Measurements from ENCODE around the gene TK1. TPM values are rescaled to one million over a fixed set of nuclear protein-coding genes. Genes with fewer than 3 reads are reported as not detected.

The TK1 gene
- total RNA-seq, 2 donors from 2014 or later = 0.66 to 4.9 TPM

DNA sequence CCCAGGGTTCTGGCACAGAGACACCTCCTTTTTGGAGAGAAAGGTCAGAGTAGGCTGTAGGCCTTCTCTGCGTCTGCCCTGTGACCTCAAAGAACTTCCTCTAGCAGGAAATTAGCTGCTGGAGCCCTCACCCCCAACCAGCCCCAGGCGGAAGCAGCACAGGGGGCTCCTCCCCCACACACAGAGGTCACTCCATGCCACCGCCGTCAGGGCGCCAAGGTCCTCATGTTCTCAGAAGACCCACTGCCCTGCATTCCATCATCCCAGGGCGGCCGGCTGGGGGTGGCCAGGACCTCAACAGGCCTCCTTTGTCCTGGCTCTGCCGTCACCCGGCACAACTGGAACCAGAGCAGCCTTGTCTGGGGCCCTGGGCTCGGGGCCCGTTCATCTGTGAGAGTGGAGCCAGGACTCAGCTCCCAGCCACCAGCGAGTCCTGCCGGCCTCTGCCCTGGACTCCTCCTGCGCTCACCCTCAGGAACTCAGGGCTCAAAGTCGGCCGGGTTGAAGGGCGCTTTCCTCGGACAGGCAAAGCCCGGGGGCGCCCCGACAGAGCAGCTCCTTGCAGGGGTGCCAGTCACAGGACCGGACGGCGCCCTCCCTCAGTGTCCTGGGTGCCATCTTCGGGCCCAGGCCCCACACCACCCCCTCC lies 59.5 kb downstream of the TK1 start:
- H3K4me1 ChIP-seq = peaks cover 44% of the 10 kb centered on the region
- ATAC-seq = peak; percentile 57
- H3K4me3 ChIP-seq = peak overlapping the region; percentile 35 to 62
- 18 to 67% methylated on average over 1 to 24 of the region's 25 CpGs for WGBS, 2 donors
- H3K36me3 ChIP-seq (replicated peaks in 1 of 2; ENCODE audit: insufficient read depth in 1 of 2, low read depth in 2 of 2) = peaks cover 0 to 4% of the 10 kb centered on the region in 2 donors
- no peaks in the 10 kb centered on the region for H3K9me3 ChIP-seq
- TF ChIP-seq, protein P1, sequence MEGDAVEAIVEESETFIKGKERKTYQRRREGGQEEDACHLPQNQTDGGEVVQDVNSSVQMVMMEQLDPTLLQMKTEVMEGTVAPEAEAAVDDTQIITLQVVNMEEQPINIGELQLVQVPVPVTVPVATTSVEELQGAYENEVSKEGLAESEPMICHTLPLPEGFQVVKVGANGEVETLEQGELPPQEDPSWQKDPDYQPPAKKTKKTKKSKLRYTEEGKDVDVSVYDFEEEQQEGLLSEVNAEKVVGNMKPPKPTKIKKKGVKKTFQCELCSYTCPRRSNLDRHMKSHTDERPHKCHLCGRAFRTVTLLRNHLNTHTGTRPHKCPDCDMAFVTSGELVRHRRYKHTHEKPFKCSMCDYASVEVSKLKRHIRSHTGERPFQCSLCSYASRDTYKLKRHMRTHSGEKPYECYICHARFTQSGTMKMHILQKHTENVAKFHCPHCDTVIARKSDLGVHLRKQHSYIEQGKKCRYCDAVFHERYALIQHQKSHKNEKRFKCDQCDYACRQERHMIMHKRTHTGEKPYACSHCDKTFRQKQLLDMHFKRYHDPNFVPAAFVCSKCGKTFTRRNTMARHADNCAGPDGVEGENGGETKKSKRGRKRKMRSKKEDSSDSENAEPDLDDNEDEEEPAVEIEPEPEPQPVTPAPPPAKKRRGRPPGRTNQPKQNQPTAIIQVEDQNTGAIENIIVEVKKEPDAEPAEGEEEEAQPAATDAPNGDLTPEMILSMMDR (IDR thresholded peaks at IDR 0.05) = no peak
- peak; percentile 34 to 85 (median 77) for TF ChIP-seq POLR2A (IDR thresholded peaks at IDR 0.05)
- peak; percentile 64 to 82 (median 72) for DNase-seq
- intact Hi-C loops (cut with DNase I) = no loop called here
- H3K27me3 ChIP-seq = no peaks in the 10 kb centered on the region
- H3K27ac ChIP-seq = peak overlapping the region; percentile 69 to 91 (median 83)

- ATAC-seq = no peak
- 62 to 72% methylated on average over 3 to 6 of the region's 6 CpGs for WGBS, 2 donors
- TF ChIP-seq, protein P1 (IDR thresholded peaks at IDR 0.05) = no peak
- no peak for TF ChIP-seq POLR2A (IDR thresholded peaks at IDR 0.05)
- Histone ChIP-seq H3K27me3 (no peaks in the 10 kb centered on the region), H3K4me1 (peaks cover 41% of the 10 kb centered on the region), H3K27ac (peak overlapping the region; percentile 69 to 91 (median 83)), H3K9me3 (no peaks in the 10 kb centered on the region), H3K36me3 (replicated peaks in 1 of 2; ENCODE audit: insufficient read depth in 1 of 2, low read depth in 2 of 2) (peaks cover 0 to 5% of the 10 kb centered on the region in 2 donors), H3K4me3 (no peak overlapping the region)
- no peak for DNase-seq
- intact Hi-C loops (cut with DNase I) = no loop called here
Measured at GRCh38 chr17:78126895-78127238, 60.0 kb downstream of the TK1 start.

DNA sequence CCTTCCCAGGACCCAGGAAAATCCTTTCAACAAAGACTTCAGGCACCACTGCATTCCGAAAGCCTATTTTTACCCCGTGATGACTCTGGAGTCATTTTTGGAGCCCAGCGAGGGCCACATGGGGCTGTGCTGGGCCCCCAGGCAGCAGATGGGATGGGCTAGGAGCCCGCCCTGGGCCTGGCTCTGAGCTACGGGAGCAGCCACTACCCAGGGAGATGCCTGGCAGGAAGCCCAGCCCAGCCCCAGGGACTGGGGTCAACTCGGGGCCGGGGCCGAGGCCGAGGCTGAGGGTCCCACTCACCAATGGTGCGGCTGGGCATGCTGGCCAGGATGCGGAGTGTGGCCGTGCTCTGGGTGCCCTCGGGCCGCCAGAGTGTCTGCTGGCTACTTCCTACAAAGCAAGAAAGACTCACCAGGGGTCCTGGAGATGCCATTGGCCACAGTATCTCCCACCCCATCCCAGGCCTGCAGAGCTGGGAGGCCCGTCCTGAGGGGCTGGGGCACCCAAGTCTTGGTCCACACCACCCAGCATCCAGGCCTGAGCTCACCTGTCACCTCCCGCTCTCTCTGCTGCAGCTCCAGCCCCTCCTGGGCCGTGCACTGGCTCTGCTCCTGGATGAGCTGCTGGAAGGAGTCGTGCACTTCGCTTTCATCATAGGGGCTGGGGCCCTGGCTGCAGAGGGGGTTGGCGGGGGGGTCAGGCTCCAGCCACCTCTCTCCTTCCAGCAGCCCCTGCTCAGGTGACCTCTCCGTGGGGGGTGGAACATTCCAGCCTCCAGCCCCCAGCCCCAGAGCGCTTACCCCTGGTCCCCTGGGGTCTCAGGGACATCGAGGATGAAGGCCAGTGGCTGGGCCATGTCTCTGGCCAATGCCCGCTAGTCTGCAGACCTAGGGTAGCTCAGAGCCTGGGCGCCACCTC lies 60.6 kb downstream of the TK1 start:
- Histone ChIP-seq H3K36me3 (replicated peaks in 1 of 2; ENCODE audit: insufficient read depth in 1 of 2, low read depth in 2 of 2) (peaks cover 0 to 5% of the 10 kb centered on the region in 2 donors), H3K27me3 (no peaks in the 10 kb centered on the region), H3K9me3 (no peaks in the 10 kb centered on the region), H3K4me1 (peaks cover 35% of the 10 kb centered on the region), H3K27ac (peak overlapping the region; percentile 69 to 91 (median 83)), H3K4me3 (no peak overlapping the region)
- TF ChIP-seq, protein P1 (IDR thresholded peaks at IDR 0.05) = no peak
- TF ChIP-seq POLR2A (IDR thresholded peaks at IDR 0.05) = no peak
- DNase-seq (peak in 1 of 4 donors; percentile 16), ATAC-seq (no peak)
- intact Hi-C loops (cut with DNase I) = no loop called here
- 69 to 70% methylated on average over 5 to 23 of the region's 25 CpGs for WGBS, 2 donors

DNA sequence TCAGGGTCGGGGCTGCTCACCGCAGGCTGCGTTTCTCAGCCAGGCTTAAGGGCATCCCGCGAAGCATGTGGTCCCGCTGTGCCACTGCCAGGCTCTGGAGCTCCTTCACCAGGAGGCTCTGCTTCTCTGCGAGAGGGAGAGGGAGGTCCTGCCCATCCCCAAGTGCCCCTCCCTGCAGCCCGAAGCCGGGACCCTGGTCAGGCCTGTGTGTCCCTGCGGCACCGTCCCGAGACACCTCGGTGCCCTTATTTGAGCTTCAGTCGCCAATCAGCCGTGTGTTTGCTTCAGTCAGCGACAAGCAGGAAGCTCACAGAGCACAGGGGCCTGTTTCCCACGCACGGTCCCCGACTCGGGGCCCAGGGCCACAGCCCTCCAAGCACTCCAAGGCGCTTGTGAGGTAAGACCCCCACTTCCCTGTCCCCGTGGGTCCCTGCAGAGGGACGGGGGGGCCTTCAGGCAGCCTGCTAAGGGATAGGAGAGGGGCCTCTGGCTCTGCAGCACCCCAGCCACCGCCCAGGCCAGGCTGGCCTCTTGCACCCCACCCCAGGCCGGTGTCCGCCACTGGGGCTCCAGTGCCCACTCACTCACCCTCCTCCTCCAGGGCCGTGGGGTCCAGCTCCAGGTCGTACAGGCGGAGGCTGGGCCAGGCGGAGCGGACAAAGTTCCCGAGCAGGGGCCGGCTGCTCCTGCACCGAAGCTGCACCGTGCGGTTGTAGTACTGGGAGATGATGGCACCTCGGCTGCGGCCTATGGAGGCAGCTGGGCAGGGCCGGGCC lies 61.5 kb downstream of the TK1 start:
- 79 to 95% methylated on average over 10 to 31 of the region's 39 CpGs for WGBS, 2 donors
- ATAC-seq (no peak), DNase-seq (peak in 1 of 4 donors; percentile 11)
- Histone ChIP-seq H3K9me3 (no peaks in the 10 kb centered on the region), H3K27ac (no peak overlapping the region), H3K36me3 (replicated peaks in 1 of 2; ENCODE audit: insufficient read depth in 1 of 2, low read depth in 2 of 2) (peaks cover 0 to 5% of the 10 kb centered on the region in 2 donors), H3K4me1 (peaks cover 34% of the 10 kb centered on the region), H3K27me3 (no peaks in the 10 kb centered on the region), H3K4me3 (no peak overlapping the region)
- no peak for TF ChIP-seq POLR2A (IDR thresholded peaks at IDR 0.05)
- TF ChIP-seq, protein P1 (IDR thresholded peaks at IDR 0.05) = no peak
- intact Hi-C loops (cut with DNase I) = no loop called here

Measured in body of pancreas (tissue), 4 donors.